ENCODE results near the gene GUCY2C.

The GUCY2C gene

DNA sequence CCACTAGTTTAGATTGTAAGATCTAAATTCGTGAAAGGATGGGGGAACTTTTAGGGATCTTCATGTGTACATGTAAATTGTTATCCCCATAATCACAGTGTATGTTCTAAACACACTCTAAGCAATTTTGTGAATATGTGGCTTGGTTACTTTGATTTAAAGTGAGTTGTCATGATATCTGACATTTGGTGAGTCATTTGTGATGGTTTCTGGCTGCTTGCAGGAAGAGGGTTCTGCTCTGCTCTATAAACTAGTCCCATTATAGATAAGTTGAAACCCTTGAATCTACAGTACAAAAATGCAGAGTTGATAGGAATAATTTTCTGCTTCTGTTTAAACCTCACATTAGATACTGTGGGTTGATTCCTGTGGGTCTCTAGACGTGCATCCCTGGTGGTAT lies 14.8 kb downstream of the GUCY2C start:
- no peak overlapping the region for H3K4me3 ChIP-seq (ENCODE audit: low read depth, low read length)
- TF ChIP-seq, protein P1, sequence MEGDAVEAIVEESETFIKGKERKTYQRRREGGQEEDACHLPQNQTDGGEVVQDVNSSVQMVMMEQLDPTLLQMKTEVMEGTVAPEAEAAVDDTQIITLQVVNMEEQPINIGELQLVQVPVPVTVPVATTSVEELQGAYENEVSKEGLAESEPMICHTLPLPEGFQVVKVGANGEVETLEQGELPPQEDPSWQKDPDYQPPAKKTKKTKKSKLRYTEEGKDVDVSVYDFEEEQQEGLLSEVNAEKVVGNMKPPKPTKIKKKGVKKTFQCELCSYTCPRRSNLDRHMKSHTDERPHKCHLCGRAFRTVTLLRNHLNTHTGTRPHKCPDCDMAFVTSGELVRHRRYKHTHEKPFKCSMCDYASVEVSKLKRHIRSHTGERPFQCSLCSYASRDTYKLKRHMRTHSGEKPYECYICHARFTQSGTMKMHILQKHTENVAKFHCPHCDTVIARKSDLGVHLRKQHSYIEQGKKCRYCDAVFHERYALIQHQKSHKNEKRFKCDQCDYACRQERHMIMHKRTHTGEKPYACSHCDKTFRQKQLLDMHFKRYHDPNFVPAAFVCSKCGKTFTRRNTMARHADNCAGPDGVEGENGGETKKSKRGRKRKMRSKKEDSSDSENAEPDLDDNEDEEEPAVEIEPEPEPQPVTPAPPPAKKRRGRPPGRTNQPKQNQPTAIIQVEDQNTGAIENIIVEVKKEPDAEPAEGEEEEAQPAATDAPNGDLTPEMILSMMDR (IDR thresholded peaks at IDR 0.05; ENCODE audit: low read depth, low read length) = no peak

DNA sequence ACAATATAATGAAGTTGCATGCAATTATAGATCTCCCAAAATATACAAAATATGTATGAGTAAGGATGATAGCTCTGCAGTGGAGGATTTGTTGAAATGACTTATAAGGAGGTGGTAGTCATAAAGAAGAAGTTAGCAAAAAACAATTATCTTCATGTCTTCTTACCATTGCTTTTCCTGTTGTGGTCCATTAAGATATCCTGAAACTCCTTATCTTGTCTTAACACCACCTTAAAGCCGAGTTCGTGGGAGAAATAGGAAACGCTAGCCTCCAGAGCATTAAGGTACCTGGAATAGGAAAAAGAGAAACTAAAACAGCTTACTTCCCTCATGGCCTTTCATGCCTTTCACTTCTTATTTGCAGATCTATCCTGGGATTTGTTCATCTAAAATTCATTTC lies 15.2 kb downstream of the GUCY2C start:
- TF ChIP-seq, protein P1 (IDR thresholded peaks at IDR 0.05; ENCODE audit: low read depth, low read length) = no peak
- no peak overlapping the region for H3K4me3 ChIP-seq (ENCODE audit: low read depth, low read length)

DNA sequence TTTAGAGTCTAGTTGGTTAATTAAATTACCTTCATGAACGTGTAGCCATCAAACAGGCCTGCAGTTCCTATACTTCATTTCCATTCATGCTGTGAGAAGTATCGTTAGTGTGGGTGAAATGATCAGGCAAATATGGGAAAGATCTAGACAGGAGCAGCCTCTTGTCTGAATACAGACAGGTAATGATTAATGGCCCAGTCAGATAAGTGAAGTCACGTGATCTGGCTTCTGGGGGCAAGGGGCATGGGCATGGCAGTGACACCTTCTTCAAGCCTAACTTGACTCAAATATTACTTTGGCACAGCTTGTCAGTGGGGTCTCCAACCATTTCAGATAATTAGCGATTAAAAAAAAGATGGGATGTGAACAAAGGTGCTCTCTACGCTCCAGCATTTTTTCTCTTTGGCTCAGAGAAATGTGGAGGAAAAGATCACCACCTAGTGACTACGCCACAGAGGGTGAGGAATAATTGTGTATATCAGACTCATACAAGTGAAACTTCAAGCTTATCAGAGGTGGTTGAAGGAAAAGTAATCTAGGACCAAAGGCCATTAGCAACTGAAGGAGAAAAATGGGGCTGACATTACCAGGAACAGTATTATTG lies 17.8 kb downstream of the GUCY2C start:
- no peak overlapping the region for H3K4me3 ChIP-seq (ENCODE audit: low read depth, low read length)
- TF ChIP-seq, protein P1 (IDR thresholded peaks at IDR 0.05; ENCODE audit: low read depth, low read length) = no peak

DNA sequence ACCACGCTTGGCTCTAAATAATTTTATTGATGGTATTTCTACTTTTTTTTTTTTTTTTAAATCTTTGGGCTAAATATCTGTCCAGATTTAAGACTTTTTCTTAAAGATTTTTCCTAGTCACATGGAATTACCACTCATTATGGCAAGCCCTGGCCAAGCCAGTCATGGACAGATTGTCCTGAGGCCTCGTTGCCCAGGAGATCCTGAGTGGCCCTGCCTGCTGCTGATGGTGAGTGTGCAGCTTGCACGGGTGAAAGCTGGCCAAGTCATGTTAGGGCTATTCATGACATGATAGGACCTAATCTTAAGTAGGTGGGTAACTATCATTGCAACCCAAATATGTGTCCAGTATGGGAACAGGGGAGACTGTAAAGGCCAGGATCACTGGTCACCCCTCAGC lies 27.8 kb downstream of the GUCY2C start:
- TF ChIP-seq, protein P1 (IDR thresholded peaks at IDR 0.05; ENCODE audit: low read depth, low read length) = no peak

DNA sequence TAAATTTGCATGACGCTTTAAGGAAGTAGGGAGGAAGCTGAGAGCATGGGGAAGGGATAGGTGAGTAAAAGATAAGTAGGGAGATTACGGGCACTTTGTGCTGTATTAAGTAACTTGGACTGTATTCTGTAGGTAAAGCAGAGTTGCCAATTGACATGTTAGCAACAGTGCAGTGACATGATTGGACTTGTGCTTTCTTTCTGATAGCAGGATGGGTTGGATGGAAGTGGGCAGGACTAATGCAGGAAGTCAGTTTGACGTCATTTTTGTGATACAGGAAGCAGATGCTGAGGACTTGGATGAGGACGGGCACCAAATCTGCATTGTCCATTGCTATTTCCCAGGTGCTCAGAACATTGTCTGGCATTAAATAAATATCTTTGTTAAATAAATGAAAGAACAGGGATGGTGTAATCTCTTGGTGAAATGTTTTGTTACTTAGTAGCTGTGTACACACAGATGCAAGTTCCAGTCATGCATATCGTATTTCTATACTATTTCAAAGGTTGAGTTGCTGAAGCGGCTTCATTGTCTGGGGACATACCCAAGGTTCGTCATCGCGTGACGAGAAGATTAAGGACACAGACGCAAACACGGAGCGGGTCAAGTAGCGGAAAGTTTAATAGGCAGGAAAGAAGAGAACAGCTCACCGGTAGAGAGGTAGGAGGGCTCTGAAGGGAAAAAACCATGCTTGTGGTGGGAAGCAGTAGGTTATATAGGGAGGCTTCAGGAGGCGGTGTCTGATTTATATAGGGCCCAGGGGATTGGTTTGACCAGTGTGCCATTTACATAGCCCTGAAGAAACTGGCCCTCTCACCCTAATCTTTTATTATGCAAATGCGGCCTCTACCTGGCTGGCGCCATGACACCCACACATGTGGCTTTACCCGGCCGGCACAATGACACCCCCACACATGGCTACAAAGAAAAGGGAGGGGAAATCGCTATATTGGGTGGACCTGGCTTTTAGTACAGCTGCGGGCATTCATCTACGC lies 30.7 kb downstream of the GUCY2C start:
- TF ChIP-seq, protein P1 (IDR thresholded peaks at IDR 0.05; ENCODE audit: low read depth, low read length) = no peak
- H3K4me3 ChIP-seq (ENCODE audit: low read depth, low read length) = no peak overlapping the region

More for the DNA sequence above, 27.8 kb downstream of the GUCY2C start:
- H3K4me3 ChIP-seq (ENCODE audit: low read depth, low read length) = no peak overlapping the region

DNA sequence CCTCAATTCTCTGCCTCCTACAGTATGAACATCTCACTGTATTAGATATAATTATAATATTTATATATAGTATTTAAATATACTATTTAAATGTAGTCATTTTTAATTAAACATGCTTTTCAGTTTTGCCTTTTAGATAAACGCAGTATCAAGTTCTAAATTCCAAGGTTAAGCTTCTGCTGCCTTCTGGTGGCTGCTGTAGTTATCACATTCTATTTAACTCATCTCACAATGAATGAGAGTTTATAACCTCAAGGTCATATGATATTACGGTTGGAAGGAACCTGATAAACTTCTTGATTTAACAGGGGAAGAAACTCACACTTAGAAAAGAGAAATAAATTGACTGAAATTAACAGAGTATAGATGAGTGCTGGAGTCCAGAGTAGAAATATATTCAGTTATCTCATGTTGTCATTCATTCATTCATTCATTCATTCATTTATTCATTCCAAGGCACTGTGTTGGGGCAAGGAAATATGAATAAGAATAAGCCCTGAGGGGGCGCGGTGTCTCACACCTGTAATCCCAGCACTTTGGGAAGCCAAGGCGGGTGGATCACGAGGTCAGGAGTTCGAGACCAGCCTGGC lies 31.9 kb downstream of the GUCY2C start:
- TF ChIP-seq, protein P1 (IDR thresholded peaks at IDR 0.05; ENCODE audit: low read depth, low read length) = peak; percentile 17; the same call in 1 of the 2 replicates
- H3K4me3 ChIP-seq (ENCODE audit: low read depth, low read length) = no peak overlapping the region
